A549 (cell line): ENCODE results near the gene TFAP2D. TPM values are rescaled to one million over a fixed set of nuclear protein-coding genes. Genes with fewer than 3 reads are reported as not detected.
A peak's percentile ranks its signal among the peaks of the same experiment; 100 is the strongest.

Experiments used
- ATAC-seq, 2 experiments: fragments of 200-7000 bp in 1 of 2; fragments of >200 bp in 1 of 2; cut with Nextera tagmentation in 1 of 2; cut with Tn5 transposase in 1 of 2; 3 replicates each; pipeline versions ENCODE4 v1.8.0 to v1.9.1; 2018 to 2020; ENCODE audit warnings: mild to moderate bottlenecking in 1 of 2, moderate library complexity in 1 of 2
- CTCF ChIA-PET: fragments of 300-600 bp; sonication (Branson Sonifier 250); formaldehyde crosslinking; extraction: SDS; loops from one replicate; lab custom pipeline; 2021; ENCODE audit warnings: antibody characterized with exemption, inconsistent platforms; lab: Yijun Ruan, JAX
- POLR2A ChIA-PET: fragments of 350-600 bp; formaldehyde crosslinking; extraction: SDS; loops from one replicate; lab custom pipeline; 2021; ENCODE audit warnings: antibody characterized with exemption, inconsistent platforms; lab: Yijun Ruan, JAX
- DNase-seq, 2 experiments: peaks; one replicate each; pipeline versions ENCODE4 v3.0.0 to v3.0.0-alpha.2; 2011 to 2016; ENCODE audit warnings: low read depth in 1 of 2, low spot score in 1 of 2
- FAIRE-seq: peaks from 2 replicates; lab custom pipeline; 2011; peaks lifted over from hg19 to GRCh38; lab: Jason Lieb, UNC
- H3K27ac ChIP-seq, 2 experiments: fragments of >200 bp; sonication (Bioruptor Twin); formaldehyde crosslinking; 3 replicates each; pipeline ENCODE4 v1.5.1; 2016 to 2017
- H3K4me1 ChIP-seq: fragments of >200 bp; sonication (Bioruptor Twin); formaldehyde crosslinking; 3 replicates; pipeline ENCODE4 v1.6.1; 2016
- H3K4me2 ChIP-seq: fragments of >200 bp; sonication (Bioruptor Twin); formaldehyde crosslinking; 3 replicates; pipeline ENCODE4 v1.6.1; 2016
- H3K4me3 ChIP-seq: fragments of >200 bp; sonication (Bioruptor Twin); formaldehyde crosslinking; 3 replicates; pipeline ENCODE4 v1.5.1; 2016
- H3K9me3 ChIP-seq: fragments of >200 bp; sonication (Bioruptor Twin); formaldehyde crosslinking; 3 replicates; pipeline ENCODE4 v1.6.1; 2016
- CBX2 ChIP-seq: fragments of 200-600 bp; sonication (generic); IDR thresholded peaks from 2 replicates; pipeline ENCODE4 v1.6.1; 2016; ENCODE audit warnings: low read depth, mild to moderate bottlenecking, borderline replicate concordance
- CBX8 ChIP-seq: fragments of 200-600 bp; sonication (generic); IDR thresholded peaks from 2 replicates; pipeline ENCODE4 v1.6.1; 2016
- CEBPB ChIP-seq, 2 experiments: fragments of >200 bp in 1 of 2; sonication (Bioruptor Twin) in 1 of 2; formaldehyde crosslinking in 1 of 2; IDR thresholded peaks; 2 replicates each; pipeline ENCODE4 v1.6.1; 2012 to 2016
- EP300 ChIP-seq, 2 experiments: fragments of >200 bp; sonication (Bioruptor Twin); formaldehyde crosslinking; IDR thresholded peaks; 2 replicates in 1 of 2; 3 replicates in 1 of 2; pipeline ENCODE4 v1.6.1; 2016 to 2017
- ESRRA ChIP-seq: fragments of 150-350 bp; IDR thresholded peaks from 2 replicates; pipeline ENCODE4 v1.6.1; 2014; ENCODE audit warnings: mild to moderate bottlenecking, low read length, borderline replicate concordance
- FOSL2 ChIP-seq, 2 experiments: fragments of 450-650 bp in 1 of 2; fragments of >200 bp in 1 of 2; sonication (Bioruptor Twin) in 1 of 2; formaldehyde crosslinking; IDR thresholded peaks; 2 replicates each; pipeline versions ENCODE4 v1.5.0 to v1.6.1; 2016 to 2020; ENCODE audit warnings: mild to moderate bottlenecking in 1 of 2, moderate library complexity in 1 of 2
- HDAC2 ChIP-seq: fragments of 200-600 bp; sonication (generic); IDR thresholded peaks from 2 replicates; pipeline ENCODE4 v1.6.1; 2016
- HOXA7 ChIP-seq: fragments of 250-450 bp; sonication (Bioruptor Pico); IDR thresholded peaks from 2 replicates; pipeline ENCODE4 v1.5.0; 2020; ENCODE audit warnings: mild to moderate bottlenecking, moderate library complexity
- JUN ChIP-seq, 2 experiments: fragments of >200 bp; sonication (Bioruptor Twin); formaldehyde crosslinking; IDR thresholded peaks; 2 replicates in 1 of 2; 3 replicates in 1 of 2; pipeline ENCODE4 v1.6.1; 2016 to 2017
- MAFK ChIP-seq: fragments of 450-650 bp; IDR thresholded peaks from 2 replicates; pipeline ENCODE4 v1.6.1; 2014; ENCODE audit not compliant: partially characterized antibody
- MAZ ChIP-seq: fragments of 150-350 bp; IDR thresholded peaks from 2 replicates; pipeline ENCODE4 v1.6.1; 2014; ENCODE audit warnings: antibody characterized with exemption, low read depth, low read length, borderline replicate concordance
- MYC ChIP-seq: IDR thresholded peaks from 2 replicates; pipeline ENCODE4 v1.6.1; 2012; ENCODE audit warnings: mild to moderate bottlenecking, inconsistent platforms, low read length, improper control_type of control experiment, borderline replicate concordance
- NFE2L2 ChIP-seq: fragments of 150-350 bp; conservative IDR thresholded peaks from 2 replicates; pipeline ENCODE4 v1.6.1; 2014; ENCODE audit warnings: low read length
- NR3C1 ChIP-seq: fragments of >200 bp; sonication (Bioruptor Twin); formaldehyde crosslinking; IDR thresholded peaks from 3 replicates; pipeline ENCODE4 v1.6.1; 2017
- RARB ChIP-seq: fragments of 250-450 bp; sonication (Bioruptor Pico); IDR thresholded peaks from 2 replicates; pipeline ENCODE4 v1.8.0; 2021; ENCODE audit warnings: mild to moderate bottlenecking, moderate library complexity
- RCOR1 ChIP-seq: fragments of 150-350 bp; IDR thresholded peaks from 2 replicates; pipeline ENCODE4 v1.6.1; 2014; ENCODE audit warnings: antibody characterized with exemption, low read length, low read depth
- RFX5 ChIP-seq: fragments of 450-650 bp; IDR thresholded peaks from 2 replicates; pipeline ENCODE4 v1.7.1; 2014; ENCODE audit warnings: antibody characterized with exemption, mild to moderate bottlenecking, moderate library complexity
- SMC3 ChIP-seq: fragments of >200 bp; sonication (Bioruptor Twin); formaldehyde crosslinking; IDR thresholded peaks from 3 replicates; pipeline ENCODE4 v1.6.1; 2018; ENCODE audit warnings: inconsistent platforms
- SREBF2 ChIP-seq: fragments of 450-650 bp; IDR thresholded peaks from 2 replicates; pipeline ENCODE4 v1.6.1; 2014; ENCODE audit warnings: mild to moderate bottlenecking, moderate library complexity
- ZC3H11A ChIP-seq: fragments of 450-650 bp; IDR thresholded peaks from 2 replicates; pipeline ENCODE4 v1.6.1; 2014; ENCODE audit warnings: antibody characterized with exemption, mild to moderate bottlenecking
- ZSCAN20 ChIP-seq: fragments of 250-450 bp; sonication (Bioruptor Pico); IDR thresholded peaks from 2 replicates; pipeline ENCODE4 v1.8.0; 2022; ENCODE audit warnings: mild to moderate bottlenecking, moderate library complexity
- WGBS: methylation state at CpG from one replicate; pipeline ENCODE4 v1.1.6; 2017; ENCODE audit errors: missing lambda C conversion rate; 5-methylcytosine and 5-hydroxymethylcytosine counted together
- polyA plus RNA-seq, 4 experiments: library from polyadenylated mRNA; depleted of rRNA in 3 of 4; stranded (reverse); fragments of >200 nt; fragmentation: RNase III in 1 of 4; extraction: RNeasy Plus Mini Kit Qiagen cat#74134 plus additional on column Dnase treatment in 1 of 4; gene quantifications; 2 replicates in 3 of 4; 3 replicates in 1 of 4; pipeline ENCODE4 v1.2.3, GENCODE V29; 2011 to 2017
- TF ChIP-seq, protein P1 (sequence below): IDR thresholded peaks from 2 replicates; pipeline ENCODE4 v1.6.1; 2012
- TF ChIP-seq, protein P2 (sequence below): fragments of >200 bp; sonication (Bioruptor Twin); formaldehyde crosslinking; IDR thresholded peaks from 2 replicates; pipeline ENCODE4 v1.6.1; 2016
- TF ChIP-seq, protein P3 (sequence below): IDR thresholded peaks from 2 replicates; pipeline ENCODE4 v1.6.1; 2012
- TF ChIP-seq, protein P4 (sequence below): fragments of >200 bp; sonication (Bioruptor Twin); formaldehyde crosslinking; IDR thresholded peaks from 3 replicates; pipeline ENCODE4 v1.6.1; 2016
- TF ChIP-seq, protein P5 (sequence below): fragments of 200-600 bp; sonication (generic); IDR thresholded peaks from 2 replicates; pipeline ENCODE4 v1.6.1; 2016; ENCODE audit warnings: antibody characterized with exemption, mild to moderate bottlenecking, moderate library complexity

TFAP2D gene
- polyA plus RNA-seq, 2 of the 4 experiments (the other 2 are of a cell fraction), result not detected

DNA sequence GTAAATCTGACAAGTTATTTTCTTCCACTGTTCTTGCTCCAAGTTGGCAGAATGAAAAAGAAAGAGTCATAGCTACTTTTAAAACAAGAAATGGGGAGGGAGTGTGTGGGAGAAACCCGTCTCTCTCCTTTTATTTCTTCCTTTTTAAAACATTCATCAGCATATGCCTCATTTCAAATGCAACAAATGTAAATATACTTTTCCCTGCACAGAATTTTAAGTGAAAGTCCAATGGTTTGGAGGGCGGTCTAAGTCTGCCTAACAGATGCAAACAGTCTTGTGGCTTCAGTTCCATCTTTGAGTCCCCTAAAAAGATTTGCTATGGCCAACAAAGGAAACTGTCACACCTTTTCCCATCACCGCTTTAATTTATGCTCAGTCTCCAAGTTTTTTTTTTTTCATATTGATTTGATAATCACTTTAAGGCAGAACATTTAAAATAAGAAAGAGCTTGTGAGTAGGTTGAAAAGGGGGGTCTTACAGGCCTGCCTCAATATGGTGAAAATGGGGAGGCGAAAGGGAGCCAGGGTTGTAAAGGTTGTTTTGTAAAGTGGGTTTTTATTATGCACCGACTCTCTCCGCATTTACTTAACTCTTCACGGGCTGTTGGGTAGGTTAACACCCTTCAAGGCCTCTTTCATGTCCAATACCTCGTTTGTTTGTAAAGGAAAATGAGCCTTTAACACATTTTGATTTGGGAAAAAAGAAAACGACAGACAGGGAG lies 4.6 kb downstream of the TFAP2D start:
- ChIA-PET POLR2A (no interaction called here), CTCF (no interaction called here)
- Histone ChIP-seq H3K9me3 (no peaks in the 10 kb centered on the region), H3K4me1 (no peaks in the 10 kb centered on the region), H3K4me3 (no peak overlapping the region), H3K4me2 (no peak overlapping the region), H3K27ac (no peak overlapping the region)
- TF ChIP-seq CEBPB (IDR thresholded peaks at IDR 0.05), result no peak
- no peak for TF ChIP-seq SREBF2
- TF ChIP-seq RCOR1, result no peak
- TF ChIP-seq, protein P1, sequence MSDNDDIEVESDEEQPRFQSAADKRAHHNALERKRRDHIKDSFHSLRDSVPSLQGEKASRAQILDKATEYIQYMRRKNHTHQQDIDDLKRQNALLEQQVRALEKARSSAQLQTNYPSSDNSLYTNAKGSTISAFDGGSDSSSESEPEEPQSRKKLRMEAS, result no peak
- no peak for TF ChIP-seq CBX2
- TF ChIP-seq ZC3H11A, result no peak
- TF ChIP-seq, protein P2, sequence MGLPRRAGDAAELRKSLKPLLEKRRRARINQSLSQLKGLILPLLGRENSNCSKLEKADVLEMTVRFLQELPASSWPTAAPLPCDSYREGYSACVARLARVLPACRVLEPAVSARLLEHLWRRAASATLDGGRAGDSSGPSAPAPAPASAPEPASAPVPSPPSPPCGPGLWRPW, result no peak
- no peak for TF ChIP-seq HOXA7 (CRISPR knock-in tag)
- no peak for TF ChIP-seq JUN (IDR thresholded peaks at IDR 0.05)
- TF ChIP-seq RARB, result no peak
- TF ChIP-seq, protein P3, sequence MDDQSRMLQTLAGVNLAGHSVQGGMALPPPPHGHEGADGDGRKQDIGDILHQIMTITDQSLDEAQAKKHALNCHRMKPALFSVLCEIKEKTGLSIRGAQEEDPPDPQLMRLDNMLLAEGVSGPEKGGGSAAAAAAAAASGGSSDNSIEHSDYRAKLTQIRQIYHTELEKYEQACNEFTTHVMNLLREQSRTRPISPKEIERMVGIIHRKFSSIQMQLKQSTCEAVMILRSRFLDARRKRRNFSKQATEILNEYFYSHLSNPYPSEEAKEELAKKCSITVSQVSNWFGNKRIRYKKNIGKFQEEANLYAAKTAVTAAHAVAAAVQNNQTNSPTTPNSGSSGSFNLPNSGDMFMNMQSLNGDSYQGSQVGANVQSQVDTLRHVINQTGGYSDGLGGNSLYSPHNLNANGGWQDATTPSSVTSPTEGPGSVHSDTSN, result no peak
- TF ChIP-seq SMC3, result no peak
- TF ChIP-seq HDAC2, result no peak
- TF ChIP-seq NR3C1, result no peak
- TF ChIP-seq ESRRA, result no peak
- TF ChIP-seq, protein P4, sequence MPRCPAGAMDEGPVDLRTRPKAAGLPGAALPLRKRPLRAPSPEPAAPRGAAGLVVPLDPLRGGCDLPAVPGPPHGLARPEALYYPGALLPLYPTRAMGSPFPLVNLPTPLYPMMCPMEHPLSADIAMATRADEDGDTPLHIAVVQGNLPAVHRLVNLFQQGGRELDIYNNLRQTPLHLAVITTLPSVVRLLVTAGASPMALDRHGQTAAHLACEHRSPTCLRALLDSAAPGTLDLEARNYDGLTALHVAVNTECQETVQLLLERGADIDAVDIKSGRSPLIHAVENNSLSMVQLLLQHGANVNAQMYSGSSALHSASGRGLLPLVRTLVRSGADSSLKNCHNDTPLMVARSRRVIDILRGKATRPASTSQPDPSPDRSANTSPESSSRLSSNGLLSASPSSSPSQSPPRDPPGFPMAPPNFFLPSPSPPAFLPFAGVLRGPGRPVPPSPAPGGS, result no peak
- TF ChIP-seq EP300 (IDR thresholded peaks at IDR 0.05), result no peak
- TF ChIP-seq CBX8, result no peak
- TF ChIP-seq ZSCAN20, result no peak
- DNase-seq (no peak), FAIRE-seq (no peak), ATAC-seq (no peak)
- 3% methylated on average over 9 of the region's 9 CpGs for WGBS

DNA sequence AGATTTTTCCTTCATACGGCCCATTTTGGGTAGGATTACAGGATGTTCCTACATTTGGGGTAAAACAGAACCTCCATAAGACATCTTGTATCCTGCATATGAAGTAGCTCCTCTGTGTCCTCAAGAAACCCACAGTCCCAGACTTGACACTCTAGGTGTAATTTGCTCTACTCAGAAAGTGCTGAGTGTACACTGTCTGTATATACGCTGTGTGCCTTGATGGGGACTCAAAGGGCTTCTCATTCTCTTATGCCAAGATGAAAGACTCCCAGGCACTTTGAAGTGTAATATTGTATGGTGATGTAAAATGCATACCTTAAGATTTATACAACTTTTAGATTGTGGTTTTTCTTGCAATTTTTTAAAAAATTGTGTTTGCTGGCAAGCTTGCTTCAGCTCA lies 5.2 kb downstream of the TFAP2D start:
- Histone ChIP-seq H3K27ac (no peak overlapping the region), H3K9me3 (no peaks in the 10 kb centered on the region), H3K4me3 (no peak overlapping the region), H3K4me1 (no peaks in the 10 kb centered on the region)
- no peak for ATAC-seq
- POLR2A ChIA-PET, result no interaction called here
- no peak for TF ChIP-seq FOSL2 (IDR thresholded peaks at IDR 0.05)
- no peak for TF ChIP-seq FOSL2 (CRISPR knock-in tag; IDR thresholded peaks at IDR 0.05)
- TF ChIP-seq ESRRA, result no peak
- no peak for TF ChIP-seq HDAC2
- no peak for TF ChIP-seq RFX5
- TF ChIP-seq NFE2L2, result no peak
- no peak for TF ChIP-seq MAZ
- no peak for TF ChIP-seq ZSCAN20
- TF ChIP-seq MAFK, result no peak
- TF ChIP-seq, all 56 proteins: peak for 0
- no peak for FAIRE-seq
- no peak for DNase-seq
- 0% methylated on average over 2 of the region's 2 CpGs for WGBS
- CTCF ChIA-PET, result no interaction called here
- H3K4me2 ChIP-seq, result no peak overlapping the region

DNA sequence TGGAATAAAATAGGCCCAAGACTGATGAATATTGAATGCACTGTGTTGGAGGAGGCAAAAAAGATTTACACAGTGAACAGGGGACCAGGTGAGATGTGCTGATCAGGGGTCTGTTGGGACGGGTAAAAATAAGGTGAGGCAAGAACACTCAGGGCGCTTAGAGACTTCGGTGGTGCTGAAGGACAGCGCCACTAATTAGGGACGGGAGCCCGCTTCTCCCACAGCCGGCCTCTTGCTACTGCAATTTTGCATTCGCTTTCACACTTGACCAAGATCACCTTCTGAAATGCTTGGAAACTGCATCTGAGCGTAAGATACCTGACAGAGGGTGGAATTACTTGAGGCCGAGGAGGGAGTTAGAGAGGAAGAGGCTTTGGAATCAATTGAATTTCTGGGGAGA lies 7.3 kb downstream of the TFAP2D start:
- no peaks in the 10 kb centered on the region for H3K4me1 ChIP-seq
- 7% methylated on average over 9 of the region's 10 CpGs for WGBS
- H3K4me2 ChIP-seq, result no peak overlapping the region
- TF ChIP-seq MYC, result no peak
- TF ChIP-seq, protein P5, sequence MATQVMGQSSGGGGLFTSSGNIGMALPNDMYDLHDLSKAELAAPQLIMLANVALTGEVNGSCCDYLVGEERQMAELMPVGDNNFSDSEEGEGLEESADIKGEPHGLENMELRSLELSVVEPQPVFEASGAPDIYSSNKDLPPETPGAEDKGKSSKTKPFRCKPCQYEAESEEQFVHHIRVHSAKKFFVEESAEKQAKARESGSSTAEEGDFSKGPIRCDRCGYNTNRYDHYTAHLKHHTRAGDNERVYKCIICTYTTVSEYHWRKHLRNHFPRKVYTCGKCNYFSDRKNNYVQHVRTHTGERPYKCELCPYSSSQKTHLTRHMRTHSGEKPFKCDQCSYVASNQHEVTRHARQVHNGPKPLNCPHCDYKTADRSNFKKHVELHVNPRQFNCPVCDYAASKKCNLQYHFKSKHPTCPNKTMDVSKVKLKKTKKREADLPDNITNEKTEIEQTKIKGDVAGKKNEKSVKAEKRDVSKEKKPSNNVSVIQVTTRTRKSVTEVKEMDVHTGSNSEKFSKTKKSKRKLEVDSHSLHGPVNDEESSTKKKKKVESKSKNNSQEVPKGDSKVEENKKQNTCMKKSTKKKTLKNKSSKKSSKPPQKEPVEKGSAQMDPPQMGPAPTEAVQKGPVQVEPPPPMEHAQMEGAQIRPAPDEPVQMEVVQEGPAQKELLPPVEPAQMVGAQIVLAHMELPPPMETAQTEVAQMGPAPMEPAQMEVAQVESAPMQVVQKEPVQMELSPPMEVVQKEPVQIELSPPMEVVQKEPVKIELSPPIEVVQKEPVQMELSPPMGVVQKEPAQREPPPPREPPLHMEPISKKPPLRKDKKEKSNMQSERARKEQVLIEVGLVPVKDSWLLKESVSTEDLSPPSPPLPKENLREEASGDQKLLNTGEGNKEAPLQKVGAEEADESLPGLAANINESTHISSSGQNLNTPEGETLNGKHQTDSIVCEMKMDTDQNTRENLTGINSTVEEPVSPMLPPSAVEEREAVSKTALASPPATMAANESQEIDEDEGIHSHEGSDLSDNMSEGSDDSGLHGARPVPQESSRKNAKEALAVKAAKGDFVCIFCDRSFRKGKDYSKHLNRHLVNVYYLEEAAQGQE, result peak; percentile 56; the same call in 1 of the 2 replicates
- ATAC-seq (no peak), FAIRE-seq (no peak), DNase-seq (no peak)
- H3K4me3 ChIP-seq, result no peak overlapping the region
- ChIA-PET POLR2A (no interaction called here), CTCF (no interaction called here)
- no peaks in the 10 kb centered on the region for H3K9me3 ChIP-seq
- no peak overlapping the region for H3K27ac ChIP-seq
